GM21737 (cell line): ENCODE data around the gene RNF213.

ENCODE experiments used
- ATAC-seq: cut with Tn5 transposase; IDR thresholded peaks from one replicate; pipeline ENCODE4 v1.9.1; 2021; ENCODE audit warnings: mild to moderate bottlenecking, moderate library complexity; ENCODE audit not compliant: unreplicated experiment

RNF213 gene

DNA sequence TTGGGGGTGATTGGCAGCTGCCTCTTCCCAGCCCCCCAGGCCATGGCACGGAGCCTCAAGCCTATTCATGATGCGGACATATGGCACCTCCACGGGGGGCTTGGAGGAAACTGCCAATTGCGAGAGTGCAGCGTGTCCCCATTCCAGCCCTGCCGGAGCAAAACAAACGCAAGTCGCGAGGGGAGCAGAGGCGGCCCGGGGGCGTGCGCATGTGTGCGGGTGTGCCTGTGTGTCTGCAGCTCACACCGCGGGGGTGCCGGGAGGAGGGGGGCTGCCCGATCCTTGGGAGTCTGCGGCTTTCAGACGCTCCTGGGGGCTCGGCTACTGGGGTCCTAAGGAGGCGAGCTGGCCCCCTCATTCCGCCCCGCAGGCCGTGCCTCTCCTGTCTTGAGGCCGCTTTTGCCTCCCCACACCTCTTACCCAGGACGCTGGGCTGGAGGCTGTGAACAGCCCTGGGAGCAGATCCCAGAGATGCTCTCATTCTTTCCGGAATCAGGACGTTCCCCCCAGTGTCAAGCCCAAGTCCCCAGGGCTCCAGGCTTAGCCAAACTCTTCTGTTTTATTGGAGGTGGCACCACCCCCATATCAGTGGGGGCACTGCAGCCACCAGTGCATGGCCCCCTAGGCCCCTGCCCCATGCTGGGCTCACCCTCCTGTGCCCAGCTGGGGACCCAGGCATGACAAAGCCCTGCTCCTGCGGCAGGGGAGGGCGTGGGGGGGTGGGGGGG lies 183.4 kb downstream of the RNF213 start:
- no peak for ATAC-seq

DNA sequence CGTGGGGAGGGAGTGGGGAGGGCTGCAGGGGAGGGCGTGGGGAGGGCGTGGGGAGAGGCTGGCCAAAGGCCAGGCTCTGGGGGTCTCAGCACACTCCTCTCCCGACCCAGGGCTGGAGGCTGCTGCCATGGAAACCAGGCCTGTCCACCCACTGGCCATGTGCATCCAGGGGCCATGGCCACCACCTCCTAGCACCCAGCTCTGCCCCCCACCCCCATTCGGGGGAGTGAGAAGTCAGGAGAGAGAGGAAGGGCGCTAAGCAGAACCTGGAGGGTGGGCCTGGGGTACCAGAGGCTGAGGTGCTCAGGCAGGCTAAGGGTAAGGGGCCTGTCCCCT lies 184.0 kb downstream of the RNF213 start:
- ATAC-seq: no peak

DNA sequence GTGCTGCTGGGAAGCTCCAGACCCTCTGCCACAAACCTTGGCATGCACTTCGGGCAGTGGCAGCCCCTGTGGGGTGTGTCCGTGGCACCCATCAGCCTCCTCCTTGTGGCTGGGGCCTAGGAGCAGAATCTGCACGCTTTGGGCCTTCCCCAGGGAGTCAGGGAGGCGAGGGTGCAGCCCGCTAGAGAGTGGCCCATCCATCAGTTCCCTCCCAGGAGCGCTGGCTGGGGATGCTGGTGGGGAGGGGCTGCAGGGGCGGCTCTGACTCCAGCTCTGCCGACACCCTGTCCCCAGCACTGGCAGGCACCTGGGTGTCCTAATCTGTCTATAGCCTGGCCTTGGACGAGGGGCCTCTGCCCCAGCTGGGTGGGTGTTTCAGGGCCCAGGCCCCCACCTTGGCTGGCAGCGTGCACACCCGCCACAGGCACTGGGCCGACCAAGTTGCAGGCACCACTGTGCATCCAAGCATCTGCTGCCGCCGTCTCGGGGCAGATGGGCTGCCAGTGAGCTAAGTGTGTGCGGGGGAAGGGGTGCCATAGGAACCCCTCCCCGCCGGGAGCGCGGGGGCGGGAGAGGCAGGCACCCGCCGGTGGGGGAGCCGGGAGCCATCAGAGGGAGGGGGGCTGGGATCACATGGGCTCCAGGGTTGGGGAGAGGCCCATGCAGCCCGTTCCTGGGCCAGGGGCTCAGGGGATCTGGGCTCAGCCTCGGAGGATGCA lies 184.5 kb downstream of the RNF213 start:
- no peak for ATAC-seq

DNA sequence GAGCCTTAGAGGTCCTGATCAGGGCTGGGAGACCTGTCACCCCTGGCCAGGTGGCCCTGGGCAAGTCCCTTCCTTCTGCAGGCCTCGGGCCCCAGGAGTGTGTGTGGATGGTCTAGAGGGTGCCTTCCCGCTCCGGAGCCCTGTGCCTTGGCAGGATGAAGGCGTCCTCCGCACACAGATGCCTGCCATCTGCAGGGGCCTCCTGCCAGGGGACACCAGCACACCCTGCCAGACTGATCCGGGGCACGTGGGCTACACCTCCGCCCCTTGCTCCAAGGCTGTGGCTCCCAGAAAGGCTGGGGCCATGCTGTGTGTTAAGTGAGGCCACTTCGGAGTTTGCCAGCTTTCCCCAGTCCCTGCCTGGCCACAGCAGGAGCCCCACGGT lies 185.1 kb downstream of the RNF213 start:
- no peak for ATAC-seq

DNA sequence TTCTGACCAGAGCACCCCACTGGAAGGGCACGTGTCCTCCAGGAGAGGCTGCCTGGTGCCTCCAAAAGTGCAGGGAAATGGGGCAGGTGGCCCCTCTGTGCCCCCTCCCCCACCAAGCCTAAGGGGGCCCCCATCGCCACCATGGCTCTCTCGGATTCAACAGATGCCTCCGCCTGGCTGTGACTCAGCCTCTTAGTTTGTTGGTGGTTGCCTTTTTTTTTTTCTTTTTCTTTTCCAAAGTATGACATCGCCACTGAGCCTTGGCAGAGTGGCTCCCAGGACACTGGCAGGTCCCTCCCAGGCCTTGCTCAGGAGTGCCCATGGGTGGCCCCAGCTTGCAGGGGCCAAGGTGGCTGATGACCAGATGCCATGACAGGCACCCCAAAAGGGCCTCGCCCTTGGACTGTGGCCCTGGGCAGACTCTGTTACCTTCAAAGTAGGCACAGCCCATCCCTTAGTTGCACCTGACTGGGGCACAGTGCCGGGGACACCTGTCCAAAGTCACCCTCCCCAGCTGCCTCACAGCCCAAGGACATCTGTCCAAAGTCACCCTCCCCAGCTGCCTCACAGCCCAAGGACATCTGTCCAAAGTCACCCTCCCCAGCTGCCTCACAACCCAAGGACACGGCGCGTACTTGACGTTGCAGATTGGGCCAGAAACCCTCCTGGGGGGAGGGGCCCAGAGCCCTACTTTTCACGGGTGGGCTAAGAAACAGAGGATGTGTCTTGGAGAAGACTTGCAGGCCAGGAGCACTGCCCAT lies 186.2 kb downstream of the RNF213 start:
- ATAC-seq: no peak

DNA sequence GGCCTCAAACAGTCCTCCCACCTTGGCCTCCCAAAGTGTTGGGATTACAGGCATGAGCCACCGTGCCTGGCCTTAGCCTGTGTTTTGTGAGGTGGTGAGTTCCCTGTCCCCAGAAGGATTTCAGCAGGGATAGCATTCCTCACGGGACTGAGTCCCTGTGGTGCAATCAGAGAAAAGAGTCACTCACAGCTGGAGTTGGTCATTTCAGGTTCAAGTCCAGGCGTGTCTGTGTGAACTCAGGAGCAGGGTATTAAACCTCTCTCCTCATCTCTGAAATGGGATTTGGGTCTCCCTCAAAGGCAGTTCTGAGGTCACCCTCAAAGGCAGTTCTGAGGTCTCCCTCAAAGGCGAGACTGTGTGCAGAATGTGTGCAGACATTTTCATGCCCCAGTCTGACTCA lies 187.1 kb downstream of the RNF213 start:
- ATAC-seq: no peak
